Memory B cell (primary cell): ENCODE data around the gene LUZP2.

Experiments used
- ATAC-seq: fragments of 150-1000 bp; cut with Tn5 transposase; 2 replicates; pipeline ENCODE4 v1.10.0; 2021; ENCODE audit warnings: low read depth, mild to moderate bottlenecking, moderate library complexity
- DNase-seq, 2 donors: peaks; one replicate each; pipeline ENCODE4 v3.0.0; 2022; ENCODE audit warnings: low spot score in 2 of 2
- H3K27ac Mint-ChIP-seq: one replicate; pipeline ENCODE4 v1.8.0; 2022; ENCODE audit warnings: mild to moderate bottlenecking, moderate library complexity, mixed read lengths
- H3K27me3 Mint-ChIP-seq: one replicate; pipeline ENCODE4 v1.8.0; 2022; ENCODE audit warnings: mixed read lengths
- H3K36me3 Mint-ChIP-seq: one replicate; pipeline ENCODE4 v1.8.0; 2022; ENCODE audit warnings: mild to moderate bottlenecking, mixed read lengths
- H3K4me1 Mint-ChIP-seq: one replicate; pipeline ENCODE4 v1.8.0; 2022; ENCODE audit warnings: mixed read lengths
- H3K4me3 Mint-ChIP-seq: one replicate; pipeline ENCODE4 v1.8.0; 2022; ENCODE audit warnings: mild to moderate bottlenecking, moderate library complexity, mixed read lengths
- H3K9me3 Mint-ChIP-seq: one replicate; pipeline ENCODE4 v1.8.0; 2022; ENCODE audit warnings: mixed read lengths

LUZP2 gene

GRCh38 chr11:24808173-24808572 lies 311.3 kb downstream of the LUZP2 start:
- Mint-ChIP-seq H3K27me3 (no peaks in the 10 kb centered on the region), H3K9me3 (peaks cover 8% of the 10 kb centered on the region), H3K4me1 (no peaks in the 10 kb centered on the region), H3K36me3 (no peaks in the 10 kb centered on the region), H3K4me3 (no peak overlapping the region), H3K27ac (no peak overlapping the region)
- ATAC-seq (no peak), DNase-seq (no peak)

- Mint-ChIP-seq H3K27me3 (no peaks in the 10 kb centered on the region), H3K9me3 (peaks cover 5% of the 10 kb centered on the region), H3K4me1 (no peaks in the 10 kb centered on the region), H3K4me3 (no peak overlapping the region), H3K27ac (no peak overlapping the region), H3K36me3 (no peaks in the 10 kb centered on the region)
- ATAC-seq (no peak), DNase-seq (no peak)
Measured at GRCh38 chr11:24819006-24819405, 322.2 kb downstream of the LUZP2 start.

- no peaks in the 10 kb centered on the region for H3K36me3 Mint-ChIP-seq
- H3K27me3 Mint-ChIP-seq = no peaks in the 10 kb centered on the region
- ATAC-seq = no peak
- H3K27ac Mint-ChIP-seq = no peak overlapping the region
- H3K4me3 Mint-ChIP-seq = no peak overlapping the region
- H3K4me1 Mint-ChIP-seq = no peaks in the 10 kb centered on the region
- peaks cover 3% of the 10 kb centered on the region for H3K9me3 Mint-ChIP-seq
- DNase-seq = no peak
Measured at GRCh38 chr11:24819863-24820434, 323.1 kb downstream of the LUZP2 start.

GRCh38 chr11:24820541-24820940 lies 323.7 kb downstream of the LUZP2 start:
- Mint-ChIP-seq H3K27me3 (no peaks in the 10 kb centered on the region), H3K36me3 (no peaks in the 10 kb centered on the region), H3K9me3 (peaks cover 5% of the 10 kb centered on the region), H3K27ac (no peak overlapping the region), H3K4me3 (no peak overlapping the region), H3K4me1 (no peaks in the 10 kb centered on the region)
- DNase-seq = no peak
- no peak for ATAC-seq

- Mint-ChIP-seq H3K4me3 (no peak overlapping the region), H3K27me3 (no peaks in the 10 kb centered on the region), H3K9me3 (peaks cover 4% of the 10 kb centered on the region), H3K27ac (no peak overlapping the region), H3K36me3 (no peaks in the 10 kb centered on the region), H3K4me1 (no peaks in the 10 kb centered on the region)
- no peak for DNase-seq
- ATAC-seq = no peak
Measured at GRCh38 chr11:24828938-24829605, 332.2 kb downstream of the LUZP2 start.

- Mint-ChIP-seq H3K4me3 (no peak overlapping the region), H3K27me3 (no peaks in the 10 kb centered on the region), H3K9me3 (peaks cover 2% of the 10 kb centered on the region), H3K36me3 (no peaks in the 10 kb centered on the region), H3K27ac (no peak overlapping the region), H3K4me1 (no peaks in the 10 kb centered on the region)
- no peak for ATAC-seq
- no peak for DNase-seq
Measured at GRCh38 chr11:24833573-24833972, 336.7 kb downstream of the LUZP2 start.

GRCh38 chr11:24837112-24837511 lies 340.3 kb downstream of the LUZP2 start:
- no peak for DNase-seq
- Mint-ChIP-seq H3K27ac (no peak overlapping the region), H3K36me3 (no peaks in the 10 kb centered on the region), H3K4me1 (no peaks in the 10 kb centered on the region), H3K4me3 (no peak overlapping the region), H3K9me3 (peaks cover 2% of the 10 kb centered on the region), H3K27me3 (no peaks in the 10 kb centered on the region)
- no peak for ATAC-seq

GRCh38 chr11:24842308-24842707 lies 345.5 kb downstream of the LUZP2 start:
- ATAC-seq = no peak
- peaks cover 5% of the 10 kb centered on the region for H3K9me3 Mint-ChIP-seq
- no peaks in the 10 kb centered on the region for H3K36me3 Mint-ChIP-seq
- DNase-seq = no peak
- H3K4me1 Mint-ChIP-seq = no peaks in the 10 kb centered on the region
- no peak overlapping the region for H3K4me3 Mint-ChIP-seq
- H3K27ac Mint-ChIP-seq = no peak overlapping the region
- H3K27me3 Mint-ChIP-seq = no peaks in the 10 kb centered on the region

GRCh38 chr11:24844406-24844805 lies 347.6 kb downstream of the LUZP2 start:
- Mint-ChIP-seq H3K4me1 (no peaks in the 10 kb centered on the region), H3K4me3 (no peak overlapping the region)

GRCh38 chr11:24848857-24849256 lies 352.0 kb downstream of the LUZP2 start:
- DNase-seq (no peak), ATAC-seq (no peak)
- H3K9me3 Mint-ChIP-seq = peaks cover 9% of the 10 kb centered on the region
- H3K36me3 Mint-ChIP-seq = no peaks in the 10 kb centered on the region
- no peak overlapping the region for H3K4me3 Mint-ChIP-seq
- H3K4me1 Mint-ChIP-seq = no peaks in the 10 kb centered on the region
- no peak overlapping the region for H3K27ac Mint-ChIP-seq
- no peaks in the 10 kb centered on the region for H3K27me3 Mint-ChIP-seq

More at GRCh38 chr11:24844406-24844805, 347.6 kb downstream of the LUZP2 start:
- Mint-ChIP-seq H3K27me3 (no peaks in the 10 kb centered on the region), H3K27ac (no peak overlapping the region), H3K9me3 (peaks cover 8% of the 10 kb centered on the region), H3K36me3 (no peaks in the 10 kb centered on the region)
- no peak for ATAC-seq
- DNase-seq = no peak

GRCh38 chr11:24855951-24856350 lies 359.1 kb downstream of the LUZP2 start:
- H3K4me1 Mint-ChIP-seq = no peaks in the 10 kb centered on the region
- no peak for DNase-seq
- no peaks in the 10 kb centered on the region for H3K27me3 Mint-ChIP-seq
- H3K27ac Mint-ChIP-seq = no peak overlapping the region
- peaks cover 3% of the 10 kb centered on the region for H3K9me3 Mint-ChIP-seq
- no peak overlapping the region for H3K4me3 Mint-ChIP-seq
- no peak for ATAC-seq
- no peaks in the 10 kb centered on the region for H3K36me3 Mint-ChIP-seq

- Mint-ChIP-seq H3K36me3 (no peaks in the 10 kb centered on the region), H3K27me3 (no peaks in the 10 kb centered on the region), H3K4me1 (no peaks in the 10 kb centered on the region), H3K4me3 (no peak overlapping the region), H3K27ac (no peak overlapping the region), H3K9me3 (peaks cover 9% of the 10 kb centered on the region)
- DNase-seq = no peak
- ATAC-seq = no peak
Measured at GRCh38 chr11:24859801-24860300, 363.0 kb downstream of the LUZP2 start.

GRCh38 chr11:24861440-24861839 lies 364.6 kb downstream of the LUZP2 start:
- H3K36me3 Mint-ChIP-seq = no peaks in the 10 kb centered on the region
- H3K4me3 Mint-ChIP-seq = no peak overlapping the region

GRCh38 chr11:24866743-24867142 lies 369.9 kb downstream of the LUZP2 start:
- no peaks in the 10 kb centered on the region for H3K36me3 Mint-ChIP-seq
- no peaks in the 10 kb centered on the region for H3K27me3 Mint-ChIP-seq
- no peaks in the 10 kb centered on the region for H3K4me1 Mint-ChIP-seq

More at GRCh38 chr11:24861440-24861839, 364.6 kb downstream of the LUZP2 start:
- H3K9me3 Mint-ChIP-seq = peaks cover 9% of the 10 kb centered on the region
- no peaks in the 10 kb centered on the region for H3K4me1 Mint-ChIP-seq
- DNase-seq (no peak), ATAC-seq (no peak)
- no peak overlapping the region for H3K27ac Mint-ChIP-seq
- no peaks in the 10 kb centered on the region for H3K27me3 Mint-ChIP-seq

GRCh38 chr11:24870048-24870447 lies 373.2 kb downstream of the LUZP2 start:
- ATAC-seq (no peak), DNase-seq (no peak)
- Mint-ChIP-seq H3K36me3 (no peaks in the 10 kb centered on the region), H3K4me3 (no peak overlapping the region), H3K27ac (no peak overlapping the region), H3K4me1 (no peaks in the 10 kb centered on the region), H3K9me3 (peaks cover 4% of the 10 kb centered on the region), H3K27me3 (no peaks in the 10 kb centered on the region)

More at GRCh38 chr11:24866743-24867142, 369.9 kb downstream of the LUZP2 start:
- Mint-ChIP-seq H3K4me3 (no peak overlapping the region), H3K27ac (no peak overlapping the region), H3K9me3 (peaks cover 7% of the 10 kb centered on the region)
- ATAC-seq (no peak), DNase-seq (no peak)
